ENCODE results near the gene ABCA4. TPM values are rescaled to one million over a fixed set of nuclear protein-coding genes. Genes with fewer than 3 reads are reported as not detected.
"Not testable (repeated sequence)": the region's sequence is repeated elsewhere in the genome, so short reads cannot be mapped to it uniquely, and the experiment has no call there.

ABCA4 gene
- total RNA-seq, 1 donor from 2014 or later = 0.14 TPM

GRCh38 chr1:93960641-93961147 is 160.3 kb downstream of the ABCA4 start:
- Mint-ChIP-seq H3K9me3 (peaks cover 12% of the 10 kb centered on the region), H3K4me3 (no peak overlapping the region), H3K4me1 (peaks cover 4% of the 10 kb centered on the region), H3K27me3 (ENCODE audit: low read depth) (peaks cover 9% of the 10 kb centered on the region), H3K27ac (ENCODE audit: unreplicated experiment) (no peak overlapping the region), H3K36me3 (ENCODE audit: low read depth) (peaks cover 6% of the 10 kb centered on the region)
- no peak for TF ChIP-seq CTCF (conservative IDR thresholded peaks at IDR 0.05)
- DNase-seq (ENCODE audit: low read depth, low spot score) = no peak

GRCh38 chr1:93959413-93959812 is 161.5 kb downstream of the ABCA4 start:
- H3K9me3 Mint-ChIP-seq = peaks cover 17% of the 10 kb centered on the region

GRCh38 chr1:93958726-93959100 is 162.2 kb downstream of the ABCA4 start:
- H3K27ac Mint-ChIP-seq (ENCODE audit: unreplicated experiment) = no peak overlapping the region
- TF ChIP-seq CTCF (conservative IDR thresholded peaks at IDR 0.05) = no peak
- no peak overlapping the region for H3K4me3 Mint-ChIP-seq
- no peak for DNase-seq (ENCODE audit: low read depth, low spot score)
- H3K9me3 Mint-ChIP-seq = peaks cover 17% of the 10 kb centered on the region
- peaks cover 9% of the 10 kb centered on the region for H3K36me3 Mint-ChIP-seq (ENCODE audit: low read depth)
- no peaks in the 10 kb centered on the region for H3K4me1 Mint-ChIP-seq
- H3K27me3 Mint-ChIP-seq (ENCODE audit: low read depth) = peaks cover 9% of the 10 kb centered on the region

More at GRCh38 chr1:93959413-93959812, 161.5 kb downstream of the ABCA4 start:
- H3K4me3 Mint-ChIP-seq = no peak overlapping the region
- no peak for TF ChIP-seq CTCF (conservative IDR thresholded peaks at IDR 0.05)
- no peak overlapping the region for H3K27ac Mint-ChIP-seq (ENCODE audit: unreplicated experiment)
- DNase-seq (ENCODE audit: low read depth, low spot score) = no peak
- no peaks in the 10 kb centered on the region for H3K4me1 Mint-ChIP-seq
- H3K36me3 Mint-ChIP-seq (ENCODE audit: low read depth) = peaks cover 9% of the 10 kb centered on the region
- peaks cover 9% of the 10 kb centered on the region for H3K27me3 Mint-ChIP-seq (ENCODE audit: low read depth)

- DNase-seq (ENCODE audit: low read depth, low spot score) = no peak
- no peak for TF ChIP-seq CTCF (conservative IDR thresholded peaks at IDR 0.05)
- Mint-ChIP-seq H3K27ac (ENCODE audit: unreplicated experiment) (no peak overlapping the region), H3K27me3 (ENCODE audit: low read depth) (peaks cover 9% of the 10 kb centered on the region), H3K4me1 (no peaks in the 10 kb centered on the region), H3K4me3 (no peak overlapping the region), H3K9me3 (peaks cover 17% of the 10 kb centered on the region), H3K36me3 (ENCODE audit: low read depth) (peaks cover 9% of the 10 kb centered on the region)
These were observed 162.8 kb downstream of the ABCA4 start for GRCh38 chr1:93958032-93958725.

GRCh38 chr1:93955765-93956164 is 165.2 kb downstream of the ABCA4 start:
- peaks cover 13% of the 10 kb centered on the region for H3K27me3 Mint-ChIP-seq (ENCODE audit: low read depth)
- H3K4me1 Mint-ChIP-seq = no peaks in the 10 kb centered on the region
- H3K36me3 Mint-ChIP-seq (ENCODE audit: low read depth) = peaks cover 16% of the 10 kb centered on the region
- peaks cover 24% of the 10 kb centered on the region for H3K9me3 Mint-ChIP-seq
- no peak for DNase-seq (ENCODE audit: low read depth, low spot score)
- H3K27ac Mint-ChIP-seq (ENCODE audit: unreplicated experiment) = no peak overlapping the region
- no peak overlapping the region for H3K4me3 Mint-ChIP-seq
- TF ChIP-seq CTCF (conservative IDR thresholded peaks at IDR 0.05) = no peak

- not testable (repeated sequence) for DNase-seq (ENCODE audit: low read depth, low spot score); H3K4me3 Mint-ChIP-seq; H3K4me1 Mint-ChIP-seq; H3K27ac Mint-ChIP-seq (ENCODE audit: unreplicated experiment); H3K36me3 Mint-ChIP-seq (ENCODE audit: low read depth)
- Mint-ChIP-seq H3K27me3 (ENCODE audit: low read depth) (peaks cover 11% of the 10 kb centered on the region), H3K9me3 (peaks cover 16% of the 10 kb centered on the region)
These were observed 173.8 kb downstream of the ABCA4 start for GRCh38 chr1:93947002-93947686.
